Measurements from ENCODE around the gene SPTBN5.

SPTBN5 gene

DNA sequence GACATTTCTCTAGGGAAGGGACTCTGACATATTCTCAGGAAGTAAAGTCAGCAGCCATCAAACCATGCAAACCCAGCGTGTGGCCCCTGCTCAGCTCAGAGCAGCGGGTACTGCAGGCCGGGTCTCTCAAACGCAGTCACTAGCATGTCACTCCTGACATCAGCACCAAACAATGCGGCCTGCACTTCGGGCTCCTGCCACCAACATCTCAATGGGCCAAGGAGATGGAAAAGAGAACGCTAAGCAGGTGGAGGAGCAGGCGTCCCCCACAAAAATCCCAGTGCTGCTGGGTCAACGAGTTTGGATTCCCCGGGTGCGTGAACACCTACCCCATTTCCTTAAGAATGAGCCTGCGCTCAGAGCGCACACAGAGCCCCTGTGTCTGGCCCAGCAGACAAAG, 9.9 kb upstream of the SPTBN5 start:
- DNase-seq, result no peak

DNA sequence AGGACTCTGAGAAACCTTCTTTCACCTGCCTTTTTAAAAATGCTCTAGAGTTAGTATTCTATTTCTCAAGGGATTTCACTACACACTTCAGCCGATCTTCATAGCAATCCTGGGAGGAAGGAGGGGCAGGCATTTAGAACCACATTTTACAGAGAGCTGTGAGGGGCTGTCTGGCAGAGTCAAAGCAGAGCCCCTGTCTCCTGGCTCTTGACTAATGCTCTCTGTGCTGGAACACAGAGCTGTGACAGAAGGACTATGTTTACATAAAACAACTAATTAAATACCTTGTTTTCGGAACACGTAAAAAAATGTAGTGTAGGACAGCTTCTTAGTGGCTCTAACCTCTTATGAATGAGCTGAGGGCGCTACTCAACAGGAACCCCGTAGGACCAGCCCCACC, 7.6 kb upstream of the SPTBN5 start:
- no peak for DNase-seq

DNA sequence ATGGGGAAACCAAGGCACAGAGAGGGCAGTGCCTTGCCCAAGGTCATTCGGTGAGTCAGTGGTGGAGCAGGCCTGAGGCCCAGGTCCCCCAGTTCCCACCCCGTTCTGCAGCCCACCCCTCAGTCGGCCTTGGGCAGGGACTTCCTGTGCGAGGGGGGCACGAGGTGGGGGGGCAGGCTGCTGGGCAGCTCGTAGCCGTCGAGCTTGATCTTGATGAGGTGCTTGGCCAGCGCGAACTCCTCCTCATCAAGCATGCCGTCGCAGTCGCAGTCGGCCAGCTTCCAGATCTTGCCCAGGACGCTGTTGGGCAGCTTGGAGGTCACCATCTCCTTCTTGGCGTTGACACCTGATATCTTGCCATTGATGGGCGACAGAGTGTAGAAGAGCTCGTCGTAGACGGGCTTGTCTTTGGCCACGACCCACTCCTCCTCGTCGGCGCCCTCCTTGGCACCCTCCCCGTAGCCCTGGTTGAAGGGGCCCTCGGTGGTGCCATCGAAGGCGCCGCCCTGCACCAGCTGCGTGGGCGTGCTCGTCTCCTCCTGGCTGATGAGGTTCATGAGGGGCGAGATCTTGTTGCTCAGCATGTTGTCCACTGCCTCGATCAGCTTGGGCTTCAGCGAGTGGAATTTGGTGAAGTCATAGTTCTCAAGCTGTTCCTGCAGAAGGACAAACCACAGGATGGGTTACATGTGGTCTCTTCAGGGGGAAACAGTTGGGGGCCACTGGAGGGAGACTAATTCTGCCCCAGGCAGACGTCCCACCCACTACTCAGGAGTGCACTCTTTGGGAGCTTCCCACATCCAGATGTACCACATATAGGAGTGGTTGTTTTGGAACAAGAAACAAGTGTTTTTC, 6.9 kb upstream of the SPTBN5 start:
- no peak for DNase-seq

DNA sequence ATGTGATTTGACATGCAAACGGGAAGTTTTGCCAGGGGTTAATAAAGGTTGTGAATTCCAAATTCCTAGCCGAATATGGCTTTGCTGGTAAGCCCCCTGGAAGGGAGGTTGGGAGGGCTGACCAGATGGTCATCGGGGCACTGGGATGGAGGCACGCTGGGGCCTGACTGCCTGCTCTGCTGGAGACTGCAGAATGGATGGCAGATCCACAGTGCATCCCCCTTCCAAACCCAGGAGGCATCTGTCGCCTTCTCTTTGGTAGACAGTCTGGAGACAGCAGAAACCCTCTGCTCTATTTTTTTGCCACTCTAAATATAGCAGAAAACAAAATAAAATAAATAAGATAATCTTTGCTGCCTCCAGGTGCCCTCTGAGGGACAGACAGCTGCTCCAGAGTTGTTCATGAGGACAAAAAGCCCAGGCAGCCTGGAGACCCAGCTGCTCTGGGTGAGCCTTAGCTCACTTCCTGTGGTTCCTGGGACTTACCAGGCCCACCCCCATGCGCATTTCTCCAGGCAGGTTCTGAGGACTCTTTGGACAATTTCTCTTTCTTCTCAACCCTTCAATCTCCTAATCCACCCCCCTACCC, 6.1 kb upstream of the SPTBN5 start:
- DNase-seq, result peak; percentile 83 to 84

DNA sequence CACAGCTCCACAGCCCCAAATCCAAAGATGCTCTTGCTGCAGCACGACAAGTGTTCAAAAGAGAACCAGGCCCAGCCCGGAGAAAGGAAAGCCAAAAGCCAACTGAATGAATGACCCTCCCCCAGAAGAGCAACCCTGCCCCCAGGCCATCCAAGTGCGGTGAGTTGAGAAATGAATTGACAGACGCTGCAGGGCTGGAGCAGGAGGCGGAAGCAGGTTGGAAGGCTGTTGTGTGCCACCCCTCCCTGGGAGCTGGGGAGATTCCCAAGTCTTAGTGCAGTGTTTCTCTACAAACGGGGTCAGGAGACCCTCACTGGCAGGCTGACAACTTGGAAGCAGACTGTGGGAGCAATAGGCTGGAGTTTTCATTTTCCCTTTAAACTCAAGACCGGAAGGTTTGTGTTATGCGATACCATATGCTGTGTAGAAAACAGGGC, 3.5 kb upstream of the SPTBN5 start:
- DNase-seq, result no peak

DNA sequence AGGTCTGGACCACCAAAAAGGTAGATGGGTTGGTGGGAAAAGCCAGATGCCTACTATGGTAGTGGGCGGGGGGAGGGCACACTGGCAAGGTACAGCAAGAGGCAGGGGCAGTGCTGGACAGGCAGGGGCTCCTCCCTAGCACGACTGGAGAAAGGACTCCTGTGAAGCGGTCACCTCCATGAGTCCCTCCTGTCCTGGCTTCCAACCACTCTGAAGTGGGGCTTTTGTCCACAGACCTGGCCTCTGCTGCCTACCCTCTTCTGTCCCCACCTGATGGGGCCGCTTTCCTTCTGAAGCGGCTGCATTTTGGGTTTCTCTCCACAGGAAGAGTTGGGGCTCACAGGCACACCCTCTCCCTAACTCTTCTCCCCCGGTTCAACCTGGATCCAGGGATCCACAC, 2.7 kb upstream of the SPTBN5 start:
- DNase-seq, result no peak

DNA sequence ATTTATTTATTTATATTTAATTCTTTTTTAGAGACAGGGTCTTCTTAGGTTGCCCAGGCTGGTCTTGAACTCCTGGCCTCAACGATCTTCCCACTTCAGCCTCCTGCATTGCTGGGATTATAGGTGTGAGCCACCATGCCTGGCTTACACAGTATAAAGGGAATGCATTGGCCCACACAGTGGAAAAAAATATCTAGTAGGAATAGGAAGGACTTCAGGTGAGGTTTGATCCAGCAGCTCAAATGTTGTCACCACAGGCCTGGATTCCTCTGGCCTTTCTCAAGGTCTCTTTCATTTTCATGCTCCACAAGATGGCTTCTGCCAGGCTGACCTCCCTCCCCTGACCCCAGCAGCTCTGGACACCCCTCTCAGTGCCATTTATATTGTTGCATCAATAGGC, 2.1 kb upstream of the SPTBN5 start:
- DNase-seq, result no peak

DNA sequence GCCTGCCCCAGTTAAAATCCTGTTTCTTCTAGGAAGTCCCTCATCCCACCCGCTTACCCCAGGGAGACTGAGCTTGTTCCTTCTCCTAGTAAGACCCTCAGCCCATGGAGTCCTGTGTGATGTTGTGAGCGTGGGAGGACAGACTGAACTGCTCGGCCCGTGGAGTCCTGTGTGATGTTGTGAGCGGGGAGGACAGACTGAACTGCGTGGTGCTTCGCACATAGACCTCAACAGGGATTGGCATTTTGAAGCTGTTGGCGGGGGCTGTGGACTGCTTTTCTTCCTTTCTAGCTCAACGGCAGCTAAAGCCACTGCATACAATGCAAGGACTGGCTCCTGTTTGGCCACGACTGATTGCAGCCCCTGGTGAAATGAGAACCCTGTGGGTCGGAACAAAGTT, 1.6 kb upstream of the SPTBN5 start:
- no peak for DNase-seq

DNA sequence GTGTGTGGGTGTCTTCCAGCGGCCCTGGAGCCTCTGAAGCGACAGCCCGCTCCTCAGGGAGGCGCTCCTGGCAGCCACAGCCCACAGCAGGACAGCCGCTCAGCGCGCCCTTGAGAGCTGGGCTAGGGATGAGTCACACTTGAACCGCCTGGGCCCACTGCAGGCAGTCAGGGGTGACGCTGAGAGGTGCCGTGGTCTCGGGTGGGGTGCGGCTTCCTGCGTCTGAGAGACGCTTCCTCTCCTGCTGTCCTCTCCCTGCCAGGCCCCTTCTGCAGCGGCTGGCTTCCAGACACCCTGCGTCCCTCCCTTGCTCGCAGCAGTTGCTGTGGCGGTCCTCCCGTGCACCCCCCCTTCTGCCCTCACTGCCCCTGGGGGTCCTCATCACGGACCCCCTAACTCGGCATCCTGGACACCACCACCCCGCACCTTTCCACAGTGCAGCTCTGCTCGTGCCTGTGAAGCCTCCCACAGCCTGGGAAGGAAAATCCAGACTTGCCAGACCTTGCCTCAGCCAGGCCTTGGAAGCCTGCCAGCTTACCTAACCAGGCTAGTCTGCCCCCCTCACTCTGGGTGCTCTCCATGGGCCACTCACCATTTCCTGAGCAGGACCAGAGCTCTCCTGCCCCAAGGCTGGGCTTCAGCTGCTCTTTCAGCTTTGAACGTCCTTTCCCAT, 1.1 kb upstream of the SPTBN5 start:
- DNase-seq, result peak in 1 of 2 experiments; percentile 48

DNA sequence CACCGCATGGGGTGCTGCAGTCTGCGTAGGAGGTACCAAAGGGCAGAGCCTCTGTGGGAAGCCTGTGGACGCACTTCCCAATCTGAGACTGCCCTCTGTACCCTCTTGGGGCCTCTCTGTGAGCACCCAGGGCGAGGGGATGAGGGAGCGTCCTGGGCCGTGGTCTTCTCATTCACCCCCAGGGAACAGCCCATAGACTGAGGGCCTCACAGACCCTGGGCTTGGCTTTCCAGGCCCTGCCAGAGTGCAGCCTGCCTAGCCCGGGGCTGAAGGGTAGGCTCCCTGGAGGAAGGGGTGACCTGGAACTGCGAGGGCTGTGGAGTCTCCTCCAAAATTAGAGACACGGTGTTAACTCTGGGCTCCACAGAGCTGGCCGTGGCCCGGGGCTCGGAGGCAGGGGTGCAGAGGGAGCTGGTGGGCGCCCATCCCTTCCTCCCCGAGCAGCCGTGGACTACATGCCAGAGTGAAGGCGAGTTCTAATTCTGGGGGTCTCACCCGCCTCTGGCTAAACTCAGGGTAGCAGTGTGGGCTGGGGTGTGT, 468 bp upstream of the SPTBN5 start:
- no peak for DNase-seq

DNA sequence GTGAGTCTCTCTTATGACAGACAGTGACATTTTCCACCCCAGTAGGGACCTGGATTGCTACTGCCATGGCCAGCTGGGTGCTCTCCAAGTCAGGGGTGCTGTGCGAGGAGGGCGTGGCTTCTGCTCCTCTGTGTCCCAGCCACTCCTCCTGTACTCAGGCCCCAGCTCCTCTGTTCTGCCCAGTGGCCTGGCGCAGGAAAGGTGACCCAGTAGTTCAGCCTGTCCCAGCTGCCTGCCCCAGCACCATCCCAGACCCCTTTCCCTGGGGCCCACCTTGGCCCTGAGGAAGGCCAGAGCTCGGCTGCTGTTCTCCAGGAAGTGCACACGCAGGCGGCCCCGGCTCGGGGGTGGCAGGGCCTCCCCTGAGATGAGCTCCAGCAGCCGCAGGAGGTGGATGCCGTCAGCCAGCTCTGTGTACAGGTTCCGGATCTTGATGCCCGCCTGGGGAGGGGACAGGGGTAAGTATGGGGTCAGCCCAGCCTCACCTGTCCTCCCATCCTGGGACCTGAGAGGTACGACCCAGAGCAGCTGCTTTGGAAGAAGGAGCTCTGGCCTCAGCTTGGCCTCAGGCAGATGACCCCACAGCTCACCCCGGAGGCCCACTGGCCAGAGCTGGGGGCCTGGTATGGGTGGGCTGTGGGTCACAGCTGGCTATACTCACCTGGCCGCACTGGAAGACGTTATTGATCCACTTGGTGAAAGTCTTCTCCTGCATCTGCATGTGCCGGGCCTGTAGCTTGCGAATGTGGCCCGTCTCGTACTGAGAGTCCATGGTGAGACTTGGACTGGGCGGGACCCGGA, 1.0 kb downstream of the SPTBN5 start:
- DNase-seq, result no peak

DNA sequence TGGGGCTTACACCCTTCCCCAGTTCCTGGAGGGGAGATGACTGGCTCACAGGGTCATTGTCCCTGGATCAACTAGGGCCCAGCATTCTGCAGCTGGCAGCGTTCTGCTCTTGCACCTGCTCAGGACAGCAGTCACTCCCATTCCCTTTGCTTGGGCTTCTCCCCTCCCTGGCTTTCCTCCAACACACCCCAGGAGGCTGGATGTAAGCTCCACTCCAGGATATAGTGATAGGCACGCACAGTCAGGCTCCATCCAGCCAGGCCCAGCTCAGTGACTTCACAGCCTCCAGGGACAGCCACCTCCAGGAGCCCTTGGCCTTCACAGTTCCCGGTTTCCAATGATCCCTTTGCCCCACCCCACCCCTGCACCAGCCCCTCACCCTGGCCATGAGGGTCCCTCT, 1.9 kb downstream of the SPTBN5 start:
- peak; percentile 80 to 92 for DNase-seq

DNA sequence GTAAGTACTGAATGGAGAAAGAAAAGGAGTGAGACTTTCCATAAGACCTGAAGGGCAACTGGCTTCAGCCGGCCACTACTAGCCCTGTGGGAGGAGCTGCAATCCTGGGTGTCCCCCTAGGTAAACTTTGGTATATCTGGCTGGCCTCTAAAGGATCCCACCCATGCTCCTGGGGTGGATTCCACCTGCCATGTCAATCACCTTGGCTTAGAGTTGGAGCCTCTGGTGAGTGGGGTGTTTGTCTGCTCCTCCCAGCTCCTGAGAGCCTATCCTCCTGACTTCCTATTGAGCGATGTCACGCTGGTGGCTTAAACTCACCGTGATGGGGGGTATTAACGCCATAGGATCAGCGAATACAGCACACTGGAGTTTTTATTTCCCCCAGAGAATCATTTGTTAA, 2.6 kb downstream of the SPTBN5 start:
- DNase-seq, result peak; percentile 20 to 53

DNA sequence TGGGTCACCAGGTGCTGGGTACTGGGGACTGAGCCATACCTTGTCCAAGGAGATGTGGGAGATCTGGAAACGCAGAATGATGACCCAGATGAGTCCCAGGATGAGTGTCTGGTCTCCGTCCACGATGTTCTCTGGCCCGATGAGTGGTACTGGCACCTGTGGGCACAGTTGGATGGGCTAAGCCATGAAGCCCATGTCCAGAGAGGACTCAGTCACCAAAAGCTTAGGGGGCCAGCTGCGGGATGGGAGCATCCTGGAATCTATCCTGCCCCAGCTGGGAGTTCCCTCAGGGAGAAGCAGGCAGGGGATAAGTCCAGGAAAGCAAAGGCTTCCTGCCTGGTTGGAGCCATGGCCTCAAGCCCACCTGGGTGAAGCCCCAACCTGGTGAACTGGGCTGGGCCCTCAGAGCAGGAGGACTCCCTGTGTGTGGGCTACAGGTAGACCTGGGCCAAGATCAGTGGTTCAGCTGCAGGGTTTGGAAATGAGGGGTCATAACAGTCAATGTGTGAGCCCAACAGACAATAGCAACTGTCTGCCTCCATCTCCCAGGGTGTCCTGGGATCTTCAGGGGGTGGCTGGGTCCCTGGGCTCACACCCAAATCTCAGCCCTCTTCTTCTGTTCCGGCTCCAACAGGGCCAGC, 3.7 kb downstream of the SPTBN5 start:
- DNase-seq, result no peak

DNA sequence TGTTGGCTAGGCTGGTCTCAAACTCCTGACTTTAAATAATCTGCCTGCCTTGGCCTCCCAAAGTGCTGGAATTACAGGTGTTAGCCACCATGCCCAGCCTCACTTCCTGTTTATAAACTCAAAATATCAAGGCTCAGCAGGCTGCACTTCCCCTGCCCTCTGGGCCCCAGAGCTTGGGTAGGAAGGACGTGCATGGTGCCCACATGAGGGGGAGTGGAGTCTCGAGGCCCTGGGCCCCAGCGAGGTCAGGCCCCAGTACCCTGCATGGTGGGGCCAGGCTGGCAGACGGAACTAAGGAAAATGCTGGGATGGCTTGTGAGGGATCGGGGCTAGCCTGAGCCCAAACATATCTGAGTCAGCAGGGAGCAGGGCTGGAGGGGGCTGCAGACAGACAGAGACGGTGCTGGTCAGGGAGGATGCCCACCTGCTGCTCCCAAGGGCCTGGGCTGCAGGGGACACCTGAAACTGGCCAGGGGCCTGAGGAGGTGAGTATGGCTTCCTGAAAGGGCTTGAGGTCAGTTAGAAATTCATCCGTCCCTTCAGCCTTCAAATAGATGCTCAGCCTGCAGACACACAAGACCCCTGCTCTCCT, 5.1 kb downstream of the SPTBN5 start:
- DNase-seq, result no peak

DNA sequence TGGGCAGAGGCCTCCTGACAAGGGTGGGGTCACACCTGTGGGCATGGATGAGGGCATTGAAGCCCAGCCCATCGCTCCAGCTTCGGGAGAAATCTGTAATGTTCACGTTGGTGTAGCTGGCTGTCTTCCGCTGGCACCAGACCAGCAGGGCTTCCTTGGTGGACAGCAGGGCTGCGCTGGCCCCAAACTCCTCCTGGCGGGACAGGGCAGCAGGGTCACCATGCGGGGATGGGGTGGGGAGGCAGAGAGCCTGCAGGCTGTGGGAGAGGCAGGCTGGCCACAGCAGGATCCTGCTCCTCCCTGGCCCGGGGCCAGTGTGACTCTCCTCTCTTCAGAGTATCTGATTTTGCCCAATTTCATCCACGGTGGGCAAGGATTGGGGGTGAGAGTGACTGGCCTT, 6.0 kb downstream of the SPTBN5 start:
- DNase-seq, result no peak

DNA sequence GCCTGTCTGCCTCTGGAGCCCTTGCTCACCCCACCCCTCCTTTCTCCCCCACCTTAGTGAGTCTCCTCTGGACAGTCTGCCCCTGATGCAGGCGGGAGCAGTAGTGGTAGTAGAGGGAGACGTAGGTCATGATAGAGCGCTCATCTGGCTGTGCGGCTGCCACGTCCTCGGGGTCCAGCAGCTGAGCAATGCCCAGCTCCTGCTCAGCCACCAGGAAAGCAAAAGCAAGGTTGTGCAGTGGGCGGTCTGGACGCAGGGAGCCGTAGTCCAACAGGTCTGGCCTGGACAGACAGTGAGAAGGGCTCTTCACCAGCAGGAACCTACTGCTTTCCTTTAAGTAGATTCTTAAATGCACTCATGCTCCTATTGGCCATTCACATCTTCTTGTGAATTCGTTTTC, 6.7 kb downstream of the SPTBN5 start:
- no peak for DNase-seq

DNA sequence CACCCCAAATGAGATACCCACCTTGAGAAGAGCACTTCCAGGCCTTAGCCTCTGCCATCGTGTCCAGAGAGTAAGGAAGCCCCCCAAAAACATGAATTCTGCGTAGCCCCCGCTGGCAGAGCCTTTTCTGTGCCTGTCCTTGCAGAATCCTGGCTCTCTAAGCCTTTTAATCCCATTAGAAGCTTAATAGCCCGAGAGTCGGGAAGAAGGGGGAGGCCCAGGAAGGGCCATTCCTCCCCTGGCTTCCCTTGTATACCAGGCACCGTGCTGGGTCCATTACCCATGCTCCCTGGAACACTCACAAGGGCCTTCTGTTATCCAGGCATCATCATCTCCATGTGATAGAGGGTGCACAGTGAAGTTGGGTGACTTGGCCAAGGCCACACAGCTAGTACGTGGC, 7.1 kb downstream of the SPTBN5 start:
- peak; percentile 36 to 55 for DNase-seq

DNA sequence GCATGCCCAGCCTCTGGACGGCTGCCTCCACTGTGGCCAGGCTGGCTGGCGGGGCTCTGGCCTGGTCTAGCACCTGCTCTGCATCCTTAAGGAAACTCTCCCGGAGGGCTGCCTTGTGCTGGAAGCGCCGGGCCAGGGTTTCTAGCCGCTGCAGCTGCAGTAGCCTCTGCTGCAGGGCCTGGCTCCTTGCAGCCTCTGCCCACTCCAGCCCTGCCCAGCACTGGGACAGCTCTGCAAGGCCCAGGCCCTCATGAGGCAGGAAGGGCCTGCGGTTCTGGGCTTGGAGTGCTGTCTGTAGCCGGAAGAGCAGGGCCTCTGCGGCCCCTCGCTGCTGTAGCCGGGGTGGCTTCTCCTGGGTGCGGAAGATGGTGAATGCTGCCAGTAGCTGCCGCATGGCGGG, 8.0 kb downstream of the SPTBN5 start:
- DNase-seq, result no peak

DNA sequence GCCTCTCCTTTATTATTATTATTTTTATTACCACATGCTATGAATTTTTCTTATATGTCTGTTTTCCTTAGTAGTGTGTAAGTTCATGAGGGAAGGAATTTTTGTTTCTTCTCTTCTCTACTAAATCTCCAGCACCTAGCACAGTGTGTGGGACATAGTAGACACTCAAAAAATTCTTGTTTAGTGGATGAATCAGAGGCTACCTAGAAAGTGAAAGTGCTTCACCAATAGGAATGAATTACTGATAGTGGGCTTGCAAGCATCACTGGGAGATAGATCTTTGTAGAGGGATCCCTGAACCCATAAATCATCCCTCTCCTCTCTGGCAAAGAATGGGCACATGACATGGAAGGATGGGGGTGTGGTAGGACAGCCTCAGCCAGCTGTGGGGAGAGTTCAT, 8.5 kb downstream of the SPTBN5 start:
- DNase-seq, result no peak

DNA sequence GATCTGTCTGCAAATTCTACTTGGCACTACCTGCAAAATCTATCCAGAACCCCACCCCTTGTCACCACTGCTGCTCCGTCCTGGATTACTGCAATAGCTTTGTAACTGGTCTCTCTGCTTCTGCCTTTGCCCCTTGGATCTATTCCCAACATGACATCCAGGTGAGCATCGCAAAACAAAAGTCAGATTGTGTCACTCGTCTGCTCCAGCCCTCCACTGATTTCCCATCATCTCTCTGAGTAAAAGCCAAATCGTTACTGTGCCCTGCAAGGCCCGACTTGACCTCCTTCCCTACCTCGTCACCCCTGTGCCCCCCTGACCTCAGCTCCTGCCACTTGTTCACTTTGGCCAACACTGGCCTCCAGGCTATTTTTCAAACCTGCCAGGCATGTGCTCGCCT, 9.4 kb downstream of the SPTBN5 start:
- DNase-seq, result no peak

DNA sequence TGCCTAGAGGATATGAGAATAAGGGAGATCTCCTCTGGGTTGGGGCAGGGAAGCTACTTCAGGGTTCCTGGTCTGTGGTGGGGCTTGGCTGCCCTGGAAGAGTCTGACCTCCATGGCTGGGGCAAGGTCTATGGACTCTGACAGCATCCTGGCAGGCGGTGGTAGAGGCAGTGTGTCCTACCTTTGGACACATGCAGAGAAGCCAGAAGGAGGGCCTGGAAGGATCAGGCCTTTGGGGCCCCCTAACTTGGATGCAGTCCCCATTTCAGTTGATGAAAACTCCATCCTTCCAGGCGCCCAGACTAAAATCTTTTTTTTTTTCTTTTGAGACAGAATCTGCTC, 10.4 kb downstream of the SPTBN5 start:
- DNase-seq, result no peak
